Measurements from ENCODE around the gene RAP2A.

- TF ChIP-seq CTCF (IDR thresholded peaks at IDR 0.05): no peak
- TF ChIP-seq POLR2A (IDR thresholded peaks at IDR 0.05): no peak
- no peak for TF ChIP-seq POLR2AphosphoS5 (IDR thresholded peaks at IDR 0.05)
Measured at GRCh38 chr13:97454699-97455098, 20.7 kb downstream of the RAP2A start.

Data from prostate gland (tissue), 2 donors.